COLO668 (cell line): ENCODE results near the gene ADH1B.
"Not testable (repeated sequence)": the region's sequence is repeated elsewhere in the genome, so short reads cannot be mapped to it uniquely, and the experiment has no call there.

Source experiments
- DNase-seq: peaks from one replicate; lab custom pipeline; 2025; ENCODE audit not compliant: unreplicated experiment; lab: John Stamatoyannopoulos, UW

Gene ADH1B

DNA sequence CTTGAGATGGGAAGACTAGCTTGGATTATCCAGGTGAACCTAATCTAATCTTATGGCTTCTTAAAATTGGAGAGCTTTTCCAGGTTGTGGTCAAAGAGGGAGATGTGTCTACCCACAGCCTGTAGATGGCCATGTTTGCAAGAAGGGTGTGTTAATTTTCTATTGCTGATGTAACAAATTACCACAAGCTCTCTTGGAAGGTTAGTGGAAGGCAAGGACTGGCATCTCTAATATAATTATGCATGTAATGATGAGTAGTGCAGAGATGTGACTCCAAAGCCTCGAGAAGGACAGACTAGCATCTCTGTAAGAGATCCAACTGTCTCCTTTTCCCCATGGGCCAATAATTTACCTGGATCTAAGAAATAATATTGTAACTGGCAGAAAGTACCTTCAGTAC is 3.2 kb upstream of the ADH1B start:
- DNase-seq, result no peak

- DNase-seq, result no peak
Observed at GRCh38 chr4:99323756-99324155, 2.6 kb upstream of the ADH1B start.

- DNase-seq, result not testable (repeated sequence)
Observed at GRCh38 chr4:99317811-99318210, 3.4 kb downstream of the ADH1B start.

- no peak for DNase-seq
Observed at GRCh38 chr4:99317354-99317753, 3.8 kb downstream of the ADH1B start.

- no peak for DNase-seq
Observed at GRCh38 chr4:99315839-99316238, 5.4 kb downstream of the ADH1B start.

DNA sequence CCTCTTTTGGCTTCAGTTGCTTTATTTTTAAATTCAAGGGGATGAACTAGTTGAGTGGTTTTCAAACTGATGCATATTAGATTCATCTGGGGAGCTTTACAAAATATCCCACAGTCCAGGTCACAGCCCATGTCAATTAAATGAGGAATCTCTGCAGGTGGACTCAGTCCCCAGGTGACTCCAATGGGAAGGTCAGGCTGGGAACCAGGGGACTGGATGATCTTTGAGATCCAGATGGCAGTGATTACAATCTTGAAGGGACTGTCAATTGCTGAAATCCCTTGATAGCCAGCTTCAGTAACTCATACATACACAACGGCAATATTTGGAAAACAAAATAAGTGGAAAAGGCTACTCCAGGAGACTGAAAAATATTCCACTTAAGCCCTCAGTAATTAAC is 7.0 kb downstream of the ADH1B start:
- DNase-seq, result no peak

DNA sequence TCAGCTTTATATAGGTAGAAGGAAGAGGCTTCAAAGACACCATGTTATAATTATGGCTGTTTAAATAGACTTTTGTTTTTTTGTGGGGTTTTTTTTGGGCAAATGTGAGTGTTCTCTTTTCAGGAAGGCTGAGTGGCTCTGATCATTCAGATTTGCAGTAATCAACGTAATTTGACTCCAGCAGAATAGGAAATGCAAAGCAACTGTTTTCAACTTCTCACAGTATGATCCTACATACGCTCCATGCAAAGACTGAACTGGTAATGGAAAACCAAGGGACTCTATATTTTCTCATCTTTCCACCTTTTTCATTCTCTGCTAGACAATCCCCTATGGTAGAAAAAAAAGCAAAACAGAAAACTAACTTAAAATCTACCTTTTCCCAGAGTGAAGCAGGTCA is 10.8 kb downstream of the ADH1B start:
- no peak for DNase-seq

DNA sequence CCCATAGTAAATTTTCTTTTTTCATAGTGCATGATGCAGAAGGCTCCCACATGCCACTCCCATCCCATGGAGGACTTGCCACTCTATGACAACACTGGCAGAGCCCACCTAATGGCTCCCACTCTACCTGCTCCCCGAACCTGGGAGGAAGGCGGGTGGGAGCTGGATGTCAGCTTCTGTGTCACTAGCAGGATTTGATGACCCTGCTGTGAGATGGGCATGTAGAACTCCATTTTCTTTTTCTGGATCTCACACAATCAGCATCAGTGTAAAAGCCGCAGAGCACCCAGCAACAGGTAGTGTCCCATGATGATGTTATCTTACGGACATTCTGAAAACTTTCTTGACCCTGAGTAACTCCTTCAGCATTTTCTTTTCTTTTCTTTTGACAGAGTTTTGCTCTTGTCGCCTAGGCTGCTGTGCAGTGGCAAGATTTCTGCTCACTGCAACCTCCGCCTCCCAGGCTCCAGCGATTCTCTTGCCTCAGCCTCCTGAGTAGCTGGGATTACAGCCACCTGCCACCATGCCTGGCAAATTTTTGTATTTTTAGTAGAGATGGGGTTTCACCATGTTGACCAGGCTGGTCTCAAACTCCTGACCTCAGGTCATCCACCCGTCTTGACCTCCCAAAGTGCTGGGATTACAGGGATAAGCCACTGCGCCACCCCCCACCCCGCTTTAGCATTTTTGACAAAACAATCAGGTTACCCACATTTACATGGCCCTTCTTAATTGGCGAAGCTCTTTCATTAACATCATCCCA is 15.4 kb downstream of the ADH1B start:
- DNase-seq, result no peak

DNA sequence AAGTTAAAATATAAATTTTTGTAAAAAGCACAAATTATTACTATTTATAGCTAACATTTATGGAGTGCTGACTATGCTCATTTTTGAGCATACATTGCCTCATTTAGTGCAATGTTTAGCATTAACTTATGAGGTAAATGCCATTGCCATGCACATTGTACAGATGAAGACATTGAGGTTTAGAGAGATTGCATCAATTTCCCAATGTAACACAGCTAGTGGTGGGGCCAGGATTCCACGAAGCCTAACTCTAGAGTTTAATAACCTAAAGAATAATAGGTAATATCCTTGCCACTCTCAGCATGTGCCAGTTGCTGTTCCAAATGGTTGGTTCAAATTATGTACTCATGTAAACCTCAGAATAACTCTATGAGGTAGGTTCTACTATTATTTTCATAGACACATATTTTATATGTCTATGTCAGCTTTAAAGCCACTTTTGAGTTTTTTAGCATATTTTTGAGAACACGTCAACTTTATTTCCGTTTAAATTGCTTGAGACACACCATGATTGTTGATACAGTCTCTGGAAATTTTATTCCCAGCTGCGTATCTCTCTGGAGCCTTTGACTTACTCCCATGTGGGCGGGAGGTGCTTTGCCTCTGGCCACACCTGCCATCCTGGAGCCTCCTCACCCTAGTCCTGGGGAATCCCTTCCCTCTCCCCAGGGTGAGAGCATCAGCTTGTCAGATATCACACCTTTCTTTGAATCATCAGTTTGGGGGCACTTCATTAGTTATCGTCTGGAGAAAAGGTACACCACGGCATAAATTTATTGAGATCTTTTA is 19.6 kb downstream of the ADH1B start:
- DNase-seq, result no peak

GRCh38 chr4:99300934-99301333 is 20.3 kb downstream of the ADH1B start:
- peak; percentile 26 for DNase-seq

DNA sequence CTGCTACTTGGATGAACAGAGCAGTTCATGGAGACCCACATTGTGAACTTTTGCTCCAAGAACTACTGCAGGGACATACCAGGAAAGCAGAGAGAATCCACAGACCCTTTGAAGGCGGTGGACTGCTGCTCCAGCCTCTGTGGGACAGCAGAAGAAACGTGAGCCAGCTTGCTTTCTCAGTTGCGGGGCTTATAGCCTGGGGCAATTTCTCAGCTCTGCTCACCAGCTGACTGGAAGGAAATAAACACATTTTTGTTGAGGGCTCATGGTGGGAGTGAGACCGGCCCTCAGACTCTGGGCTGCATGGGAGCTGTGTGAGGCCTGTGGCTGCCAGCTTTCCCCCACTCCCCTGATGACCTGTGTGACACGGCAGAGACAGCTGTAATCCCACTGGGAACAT is 27.8 kb downstream of the ADH1B start:
- DNase-seq, result no peak

DNA sequence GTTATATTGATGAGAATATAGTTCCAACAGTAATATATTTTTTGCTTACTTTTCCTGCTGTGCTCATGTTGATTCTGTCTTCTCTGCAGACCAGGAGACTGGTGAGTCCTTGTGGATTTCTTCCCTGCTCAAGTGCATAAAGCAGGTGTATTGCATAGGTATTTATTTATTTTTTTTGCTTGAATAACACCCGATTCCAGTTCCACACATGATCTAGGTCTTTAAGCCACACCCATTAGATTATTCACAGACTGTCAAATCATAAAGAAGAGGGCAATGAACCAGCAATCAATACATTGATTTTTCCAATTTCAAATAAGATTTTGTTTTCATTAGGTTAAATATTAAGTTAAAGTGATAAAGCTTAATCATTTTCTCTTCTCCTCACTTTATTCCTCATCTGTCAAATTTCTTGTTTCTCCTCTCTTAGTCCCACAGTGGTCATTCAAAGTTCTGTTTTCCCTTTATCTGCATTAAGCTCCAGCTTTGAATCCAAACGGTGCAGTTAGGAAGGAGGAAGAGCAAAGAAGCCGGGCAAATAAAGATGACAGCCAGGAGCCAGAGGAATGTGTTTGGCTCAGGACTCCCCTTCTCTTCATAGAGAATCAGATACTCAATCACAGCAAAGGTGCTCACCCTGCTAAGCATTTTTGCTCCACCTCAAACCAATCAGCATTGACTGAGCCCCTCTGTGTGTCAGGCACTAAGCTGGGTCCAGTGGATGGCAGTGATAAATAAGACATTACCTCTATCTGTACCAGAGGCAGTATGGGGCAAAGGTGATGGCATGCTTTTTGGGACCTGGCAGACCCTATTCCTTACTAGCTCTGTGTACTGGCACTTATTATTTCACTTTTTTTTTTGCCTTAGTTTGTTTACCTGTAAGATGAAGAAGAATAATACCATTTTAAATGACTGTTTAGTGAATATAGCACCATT is 30.1 kb downstream of the ADH1B start, which contains the start of gene ADH1A:
Gene ADH1A, minus strand, starts transcription at position 138 of the 939 bp plus-strand sequence. Its CDS starts 71 bp downstream, at position 67.
- no peak for DNase-seq

DNA sequence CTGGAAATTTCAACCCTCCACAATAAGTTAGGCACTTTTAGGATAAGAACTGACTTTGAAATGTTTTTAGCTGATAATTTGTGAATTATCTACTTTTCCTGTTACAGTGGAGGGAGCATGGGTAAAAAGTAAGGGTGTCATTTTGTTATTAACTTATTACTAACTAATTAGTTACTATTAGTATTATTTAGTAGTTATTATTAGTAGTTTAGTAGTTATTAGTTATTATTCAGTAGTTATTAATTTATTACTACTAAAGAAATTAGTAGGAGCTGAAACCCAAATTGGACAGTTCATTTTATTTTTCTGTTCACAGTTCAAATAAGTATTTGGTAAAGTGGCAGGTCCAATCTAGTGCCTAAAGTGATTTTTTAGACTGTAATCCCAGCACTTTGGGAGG is 35.8 kb downstream of the ADH1B start:
- no peak for DNase-seq

GRCh38 chr4:99282731-99283130 is 38.5 kb downstream of the ADH1B start:
- DNase-seq, result no peak

GRCh38 chr4:99281261-99281660 is 39.9 kb downstream of the ADH1B start:
- DNase-seq, result no peak

DNA sequence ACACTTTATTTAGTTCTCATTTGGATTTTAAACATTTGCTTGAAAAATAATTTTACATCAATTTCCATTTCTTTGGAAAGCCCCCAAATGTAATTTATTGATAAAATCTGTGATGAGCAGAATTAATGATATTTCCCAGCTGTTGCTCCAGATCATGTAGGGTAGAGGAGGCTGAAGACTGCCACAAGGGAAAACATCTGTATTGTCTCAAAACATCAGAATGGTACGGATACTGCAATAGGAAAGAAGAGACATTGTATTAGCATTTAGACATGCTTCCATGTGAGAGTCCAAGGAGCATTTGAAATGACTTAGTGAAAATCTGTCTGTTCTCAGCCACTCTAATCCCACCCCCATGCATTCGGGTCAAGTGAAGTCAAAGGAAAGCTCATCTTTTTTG is 44.8 kb downstream of the ADH1B start:
- DNase-seq, result no peak

GRCh38 chr4:99275885-99276284 is 45.3 kb downstream of the ADH1B start:
- no peak for DNase-seq

DNA sequence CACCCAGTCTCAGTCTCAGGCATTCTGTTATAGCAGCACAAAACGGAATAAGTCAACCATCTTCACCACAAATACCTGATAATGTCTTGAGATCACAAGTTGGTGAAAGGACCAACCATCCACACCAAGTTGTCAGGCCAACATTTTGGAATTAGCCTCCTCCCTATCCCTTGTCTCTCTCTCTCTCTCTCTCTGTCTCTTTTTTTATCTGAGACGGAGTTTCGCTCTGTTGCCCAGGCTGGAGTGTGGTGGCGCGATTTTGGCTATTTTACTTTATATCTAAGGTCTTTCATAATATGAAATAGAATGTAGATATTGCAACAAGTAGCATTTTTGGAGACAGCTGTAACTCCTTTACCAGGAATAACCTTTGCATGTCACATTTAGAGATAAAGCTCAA is 46.2 kb downstream of the ADH1B start:
- DNase-seq, result no peak

GRCh38 chr4:99273704-99274103 is 47.5 kb downstream of the ADH1B start:
- DNase-seq, result no peak

DNA sequence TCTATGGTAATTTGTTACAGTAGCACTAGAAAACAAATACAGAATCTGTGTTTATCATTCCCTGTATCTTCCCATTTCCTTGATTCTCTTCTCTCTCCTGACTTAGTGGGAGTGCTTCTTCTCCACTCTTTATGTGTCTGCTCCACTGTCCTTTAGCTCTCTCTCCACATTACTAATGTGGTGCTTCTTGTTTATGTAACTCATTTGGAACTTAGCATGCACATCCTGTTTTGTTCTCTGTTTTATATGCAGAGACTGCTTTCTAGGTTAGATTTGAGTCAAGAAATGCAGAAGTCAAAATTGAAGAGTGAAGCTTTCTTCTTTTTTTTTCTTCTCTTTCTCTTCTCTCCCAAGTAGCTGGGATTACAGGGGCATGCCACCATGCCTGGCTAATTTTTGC is 56.3 kb downstream of the ADH1B start:
- DNase-seq, result no peak
